Measurements from ENCODE around the gene ATL2. TPM values are rescaled to one million over a fixed set of nuclear protein-coding genes. Genes with fewer than 3 reads are reported as not detected.
A peak's percentile ranks its signal among the peaks of the same experiment; 100 is the strongest.

ATL2 gene
- total RNA-seq, 1 experiment from 2014 or later, result 66.7 TPM

DNA sequence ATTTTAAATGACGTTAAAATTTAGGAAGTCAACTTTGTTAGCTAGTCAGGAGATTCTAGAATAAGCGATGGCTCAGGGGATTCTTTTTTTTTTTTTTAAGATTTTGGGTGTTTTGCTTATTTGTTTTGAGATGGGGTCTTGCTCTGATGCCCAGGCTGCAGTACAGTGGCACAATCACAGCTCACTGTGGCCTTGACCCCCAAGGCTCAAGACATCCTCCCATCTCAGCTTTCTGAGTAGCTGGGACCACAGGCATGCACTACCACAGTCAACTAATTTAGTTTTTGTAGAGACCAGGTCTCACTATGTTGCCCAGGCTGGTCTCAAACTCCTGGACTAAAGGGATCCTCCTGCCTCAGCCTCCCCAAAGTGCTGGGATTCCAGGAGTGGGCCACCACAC lies 16.9 kb downstream of the ATL2 start:
- H4K91ac ChIP-seq (ENCODE audit: insufficient read length, low read depth, low read length), result no peak overlapping the region
- H2BK20ac ChIP-seq (ENCODE audit: low read depth, low read length, poor library complexity, severe bottlenecking), result no peak overlapping the region
- no peak overlapping the region for H2BK15ac ChIP-seq (ENCODE audit: low read depth, low read length)
- Mint-ChIP-seq H3K27ac (peak overlapping the region in 2 of 3 experiments; percentile 35 to 74; a peak in 2 of 7 replicates), H3K36me3 (ENCODE audit: insufficient read depth in 1 of 3, low read depth in 3 of 3) (peaks cover 7 to 12% (median 7%) of the 10 kb centered on the region in 3 experiments; a peak in 5 of 7 replicates), H3K4me3 (no peak overlapping the region), H3K9me3 (no peaks in the 10 kb centered on the region), H3K4me1 (0 out of 4 replicates have a peak, but pooled peaks cover 0 to 3% of the 10 kb centered on the region in 2 experiments), H3K27me3 (ENCODE audit: low read depth) (no peaks in the 10 kb centered on the region)
- H3K27ac ChIP-seq (ENCODE audit: insufficient read length, low read depth, low read length), result no peak overlapping the region
- WGBS (ENCODE audit: extremely low coverage, insufficient read length, low lambda C conversion rate), result 100% methylated on average over 1 of the region's 2 CpGs
- H3K79me2 ChIP-seq (ENCODE audit: insufficient read depth, low read length), result peaks cover 16% of the 10 kb centered on the region; the same call in 1 of the 2 replicates
- peaks cover 2% of the 10 kb centered on the region for H4K20me1 ChIP-seq (ENCODE audit: control insufficient read depth, insufficient read depth, insufficient read length)
- H3K27me3 ChIP-seq (ENCODE audit: insufficient read depth, low read length), result no peaks in the 10 kb centered on the region
- H3K23me2 ChIP-seq (ENCODE audit: insufficient read length, low read depth, low read length, poor library complexity, severe bottlenecking), result no peaks in the 10 kb centered on the region
- H3K79me1 ChIP-seq (ENCODE audit: insufficient read depth, low read depth, low read length, poor library complexity, severe bottlenecking), result peaks cover 9% of the 10 kb centered on the region
- no peak overlapping the region for H2AK5ac ChIP-seq (ENCODE audit: insufficient read length, low read length)
- no peak overlapping the region for H3K9ac ChIP-seq (ENCODE audit: extremely low read depth, insufficient read length, low read length)
- H3K9me3 ChIP-seq (ENCODE audit: control insufficient read depth, low read depth, low read length), result no peaks in the 10 kb centered on the region
- H3T11ph ChIP-seq (ENCODE audit: low read length), result no peak overlapping the region
- H4K5ac ChIP-seq (ENCODE audit: insufficient read length, low read depth, low read length), result no peak overlapping the region
- H4K8ac ChIP-seq (replicated peaks; ENCODE audit: insufficient read length, low read depth, low read length), result no peak overlapping the region
- no peak overlapping the region for H3K4ac ChIP-seq (ENCODE audit: low read depth, low read length)
- no peak for DNase-seq
- H3K18ac ChIP-seq (ENCODE audit: insufficient read length, low read depth, low read length), result no peak overlapping the region
- no peak overlapping the region for H2BK120ac ChIP-seq (ENCODE audit: low read depth, low read length, poor library complexity, severe bottlenecking)
- H2BK5ac ChIP-seq (ENCODE audit: insufficient read length, low read length), result no peak overlapping the region
- H3K14ac ChIP-seq (ENCODE audit: insufficient read depth, low read length), result no peak overlapping the region
- H3K4me2 ChIP-seq (ENCODE audit: insufficient read depth, insufficient read length, low read length), result no peak overlapping the region
- no peak overlapping the region for H3K56ac ChIP-seq (ENCODE audit: insufficient read length, low read depth, low read length)
- no peak overlapping the region for H2AFZ ChIP-seq (ENCODE audit: low read length)
- no peak overlapping the region for H3K23ac ChIP-seq (ENCODE audit: insufficient read length, low read depth, low read length)
- TF ChIP-seq, protein P1, sequence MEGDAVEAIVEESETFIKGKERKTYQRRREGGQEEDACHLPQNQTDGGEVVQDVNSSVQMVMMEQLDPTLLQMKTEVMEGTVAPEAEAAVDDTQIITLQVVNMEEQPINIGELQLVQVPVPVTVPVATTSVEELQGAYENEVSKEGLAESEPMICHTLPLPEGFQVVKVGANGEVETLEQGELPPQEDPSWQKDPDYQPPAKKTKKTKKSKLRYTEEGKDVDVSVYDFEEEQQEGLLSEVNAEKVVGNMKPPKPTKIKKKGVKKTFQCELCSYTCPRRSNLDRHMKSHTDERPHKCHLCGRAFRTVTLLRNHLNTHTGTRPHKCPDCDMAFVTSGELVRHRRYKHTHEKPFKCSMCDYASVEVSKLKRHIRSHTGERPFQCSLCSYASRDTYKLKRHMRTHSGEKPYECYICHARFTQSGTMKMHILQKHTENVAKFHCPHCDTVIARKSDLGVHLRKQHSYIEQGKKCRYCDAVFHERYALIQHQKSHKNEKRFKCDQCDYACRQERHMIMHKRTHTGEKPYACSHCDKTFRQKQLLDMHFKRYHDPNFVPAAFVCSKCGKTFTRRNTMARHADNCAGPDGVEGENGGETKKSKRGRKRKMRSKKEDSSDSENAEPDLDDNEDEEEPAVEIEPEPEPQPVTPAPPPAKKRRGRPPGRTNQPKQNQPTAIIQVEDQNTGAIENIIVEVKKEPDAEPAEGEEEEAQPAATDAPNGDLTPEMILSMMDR (conservative IDR thresholded peaks at IDR 0.05), result no peak
- H3K4me1 ChIP-seq (ENCODE audit: insufficient read depth, low read length), result no peaks in the 10 kb centered on the region
- H2BK12ac ChIP-seq (ENCODE audit: insufficient read length, low read depth, low read length), result no peak overlapping the region

All from H9 (cell line).